GM12878 (cell line): ENCODE measurements around the gene RTF1.

Source experiments
- ATF3 ChIP-seq: IDR thresholded peaks from 2 replicates; pipeline ENCODE4 v1.6.1; 2011; ENCODE audit warnings: low read depth, mild to moderate bottlenecking, low read length, moderate library complexity, borderline replicate concordance; ENCODE audit errors: extremely low read depth
- BRCA1 ChIP-seq: IDR thresholded peaks from 2 replicates; pipeline ENCODE4 v1.6.1; 2011; ENCODE audit warnings: low read depth, low read length, improper control_type of control experiment
- CBX5 ChIP-seq: sonication (generic); IDR thresholded peaks from 2 replicates; pipeline ENCODE4 v1.6.1; 2016; ENCODE audit warnings: low read depth, moderate library complexity, mild to moderate bottlenecking, inconsistent platforms
- CEBPB ChIP-seq, 2 experiments: fragments of 150-350 bp in 1 of 2; IDR thresholded peaks; 2 replicates each; pipeline ENCODE4 v1.6.1; 2012 to 2014; ENCODE audit warnings: low read depth in 2 of 2, low read length in 2 of 2, borderline replicate concordance in 1 of 2, inconsistent platforms in 1 of 2
- CHD1 ChIP-seq: IDR thresholded peaks from 2 replicates; pipeline ENCODE4 v1.6.1; 2012; ENCODE audit warnings: low read depth, low read length, improper control_type of control experiment
- CTCF ChIP-seq, 3 experiments: IDR thresholded peaks in 2 of 3; conservative IDR thresholded peaks in 1 of 3; 2 replicates each; pipeline ENCODE4 v1.5.1; 2011; ENCODE audit warnings: low read depth in 3 of 3, low read length in 3 of 3, mild to moderate bottlenecking in 3 of 3, control low read depth in 2 of 3, moderate library complexity in 2 of 3, inconsistent platforms in 1 of 3, mixed read lengths in 1 of 3; ENCODE audit not compliant: control insufficient read depth in 2 of 3, insufficient read depth in 1 of 3; ENCODE audit errors: extremely low read depth in 1 of 3
- KAT2A ChIP-seq: conservative IDR thresholded peaks from 2 replicates; pipeline ENCODE4 v1.6.1; 2011; ENCODE audit warnings: low read depth, low read length; ENCODE audit not compliant: control insufficient read depth
- MYC ChIP-seq: IDR thresholded peaks from 2 replicates; pipeline ENCODE4 v1.6.1; 2011; ENCODE audit warnings: mild to moderate bottlenecking, low read length, moderate library complexity, inconsistent platforms; ENCODE audit not compliant: insufficient read depth, insufficient replicate concordance, insufficient read length, severe bottlenecking
- POLR2A ChIP-seq: IDR thresholded peaks from 2 replicates; pipeline ENCODE4 v1.6.1; 2011; ENCODE audit warnings: low read depth, mild to moderate bottlenecking, low read length
- ZNF274 ChIP-seq: IDR thresholded peaks from one replicate; pipeline ENCODE4 v1.8.0; 2011; ENCODE audit not compliant: insufficient read length, insufficient read depth
- TF ChIP-seq, protein P1 (sequence below): fragments of 450-650 bp; IDR thresholded peaks from 2 replicates; pipeline ENCODE4 v1.6.1; 2017; ENCODE audit warnings: low read depth, mild to moderate bottlenecking, moderate library complexity
- TF ChIP-seq, protein P2 (sequence below): IDR thresholded peaks from 2 replicates; pipeline ENCODE4 v1.6.1; 2011; ENCODE audit warnings: borderline replicate concordance, low read depth, mild to moderate bottlenecking, moderate library complexity, mixed read lengths, low read length; ENCODE audit not compliant: insufficient read depth; ENCODE audit errors: extremely low read length

DNA sequence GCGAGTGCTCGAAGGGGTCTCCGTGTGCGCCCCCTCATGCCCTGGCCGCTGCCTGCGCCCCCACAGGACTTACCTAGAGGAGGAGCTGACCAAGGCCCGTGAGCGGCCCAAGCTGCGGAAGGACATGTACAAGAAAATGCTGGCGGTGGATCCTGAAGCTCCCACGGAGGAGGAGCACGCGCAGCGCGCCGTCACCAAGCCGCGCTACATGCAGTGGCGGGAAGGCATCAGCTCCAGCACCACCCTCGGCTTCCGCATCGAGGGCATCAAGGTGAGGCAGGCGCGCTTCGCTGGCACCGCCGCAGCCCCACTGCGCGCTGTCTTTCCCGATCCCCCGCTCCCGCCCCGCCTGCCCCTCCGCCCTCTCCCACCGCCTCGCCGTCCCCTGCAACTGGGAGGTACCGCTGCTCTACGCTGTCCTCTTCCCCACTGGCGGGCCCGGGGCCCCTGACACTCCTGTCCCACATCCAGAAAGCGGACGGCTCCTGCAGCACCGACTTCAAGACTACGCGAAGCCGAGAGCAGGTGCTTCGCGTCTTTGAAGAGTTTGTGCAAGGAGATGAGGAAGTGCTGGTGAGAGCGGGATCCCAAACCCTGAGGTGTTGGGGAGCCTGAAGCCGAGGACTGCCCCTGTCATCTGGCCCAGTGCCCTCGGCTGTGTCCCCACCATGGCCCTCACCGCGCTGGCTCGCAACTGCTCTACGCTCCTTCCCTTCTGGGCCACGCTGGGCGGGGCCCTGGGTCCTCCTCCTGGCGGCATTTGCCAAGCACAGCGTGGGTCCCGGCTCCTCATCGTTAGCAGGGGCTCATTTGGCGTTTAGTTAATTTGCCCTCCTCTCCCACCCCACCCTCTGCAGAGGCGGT, 85.3 kb downstream of the RTF1 start:
- TF ChIP-seq CTCF (IDR thresholded peaks at IDR 0.05 in 2 of 3, conservative IDR thresholded peaks at IDR 0.05 in 1 of 3; ENCODE audit: control insufficient read depth in 2 of 3, extremely low read depth in 1 of 3, insufficient read depth in 1 of 3, low read depth in 3 of 3, low read length in 3 of 3) = no peak
- TF ChIP-seq CBX5 = no peak
- no peak for TF ChIP-seq CHD1
- TF ChIP-seq KAT2A = no peak
- no peak for TF ChIP-seq MYC
- TF ChIP-seq, protein P1, sequence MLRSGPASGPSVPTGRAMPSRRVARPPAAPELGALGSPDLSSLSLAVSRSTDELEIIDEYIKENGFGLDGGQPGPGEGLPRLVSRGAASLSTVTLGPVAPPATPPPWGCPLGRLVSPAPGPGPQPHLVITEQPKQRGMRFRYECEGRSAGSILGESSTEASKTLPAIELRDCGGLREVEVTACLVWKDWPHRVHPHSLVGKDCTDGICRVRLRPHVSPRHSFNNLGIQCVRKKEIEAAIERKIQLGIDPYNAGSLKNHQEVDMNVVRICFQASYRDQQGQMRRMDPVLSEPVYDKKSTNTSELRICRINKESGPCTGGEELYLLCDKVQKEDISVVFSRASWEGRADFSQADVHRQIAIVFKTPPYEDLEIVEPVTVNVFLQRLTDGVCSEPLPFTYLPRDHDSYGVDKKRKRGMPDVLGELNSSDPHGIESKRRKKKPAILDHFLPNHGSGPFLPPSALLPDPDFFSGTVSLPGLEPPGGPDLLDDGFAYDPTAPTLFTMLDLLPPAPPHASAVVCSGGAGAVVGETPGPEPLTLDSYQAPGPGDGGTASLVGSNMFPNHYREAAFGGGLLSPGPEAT = no peak
- TF ChIP-seq POLR2A = no peak
- TF ChIP-seq, protein P2, sequence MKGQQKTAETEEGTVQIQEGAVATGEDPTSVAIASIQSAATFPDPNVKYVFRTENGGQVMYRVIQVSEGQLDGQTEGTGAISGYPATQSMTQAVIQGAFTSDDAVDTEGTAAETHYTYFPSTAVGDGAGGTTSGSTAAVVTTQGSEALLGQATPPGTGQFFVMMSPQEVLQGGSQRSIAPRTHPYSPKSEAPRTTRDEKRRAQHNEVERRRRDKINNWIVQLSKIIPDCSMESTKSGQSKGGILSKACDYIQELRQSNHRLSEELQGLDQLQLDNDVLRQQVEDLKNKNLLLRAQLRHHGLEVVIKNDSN = no peak
- TF ChIP-seq CEBPB (IDR thresholded peaks at IDR 0.05; ENCODE audit: borderline replicate concordance in 1 of 2, low read depth in 2 of 2, low read length in 2 of 2) = no peak
- no peak for TF ChIP-seq ZNF274
- no peak for TF ChIP-seq ATF3
- no peak for TF ChIP-seq BRCA1
